Ishikawa (cell line): ENCODE data around the gene PLCB1.

ENCODE experiments used
- MAX ChIP-seq: IDR thresholded peaks from 2 replicates; pipeline ENCODE4 v1.6.1; 2012
- TCF12 ChIP-seq: IDR thresholded peaks from 2 replicates; pipeline ENCODE4 v1.6.1; 2012; ENCODE audit warnings: low read depth

- no peak for TF ChIP-seq TCF12
- TF ChIP-seq MAX, result no peak
Measured at GRCh38 chr20:8527998-8528723, 396.1 kb downstream of the PLCB1 start.
